WERI-Rb-1 (cell line): Measurements from ENCODE around the gene TBXAS1.

Experiments used
- DNase-seq: peaks from one replicate; pipeline ENCODE4 v3.0.0-alpha.2; 2020
- H3K27ac ChIP-seq: fragments of 250-450 bp; sonication (Bioruptor Pico); 2 replicates; pipeline ENCODE4 v1.5.1; 2020; ENCODE audit warnings: mild to moderate bottlenecking, moderate library complexity
- H3K27me3 ChIP-seq: fragments of 250-450 bp; sonication (Bioruptor Pico); 2 replicates; pipeline ENCODE4 v1.5.1; 2021; ENCODE audit warnings: mild to moderate bottlenecking, low read depth, moderate library complexity; ENCODE audit not compliant: insufficient read depth, severe bottlenecking
- H3K36me3 ChIP-seq: fragments of 250-450 bp; sonication (Bioruptor Pico); 2 replicates; pipeline ENCODE4 v1.5.1; 2020; ENCODE audit warnings: mild to moderate bottlenecking, moderate library complexity
- H3K4me3 ChIP-seq: 2 replicates; pipeline ENCODE4 v1.5.1; 2011; ENCODE audit warnings: low read depth, mild to moderate bottlenecking, control low read depth, low read length
- H3K9me3 ChIP-seq: fragments of 250-450 bp; sonication (Bioruptor Pico); 2 replicates; pipeline ENCODE4 v1.5.1; 2021; ENCODE audit warnings: mild to moderate bottlenecking, moderate library complexity; ENCODE audit not compliant: severe bottlenecking
- TF ChIP-seq, protein P1 (sequence below): IDR thresholded peaks from 2 replicates; pipeline ENCODE4 v1.5.1; 2011; ENCODE audit warnings: low read depth, mild to moderate bottlenecking, control low read depth, inconsistent platforms, low read length

The TBXAS1 gene

DNA sequence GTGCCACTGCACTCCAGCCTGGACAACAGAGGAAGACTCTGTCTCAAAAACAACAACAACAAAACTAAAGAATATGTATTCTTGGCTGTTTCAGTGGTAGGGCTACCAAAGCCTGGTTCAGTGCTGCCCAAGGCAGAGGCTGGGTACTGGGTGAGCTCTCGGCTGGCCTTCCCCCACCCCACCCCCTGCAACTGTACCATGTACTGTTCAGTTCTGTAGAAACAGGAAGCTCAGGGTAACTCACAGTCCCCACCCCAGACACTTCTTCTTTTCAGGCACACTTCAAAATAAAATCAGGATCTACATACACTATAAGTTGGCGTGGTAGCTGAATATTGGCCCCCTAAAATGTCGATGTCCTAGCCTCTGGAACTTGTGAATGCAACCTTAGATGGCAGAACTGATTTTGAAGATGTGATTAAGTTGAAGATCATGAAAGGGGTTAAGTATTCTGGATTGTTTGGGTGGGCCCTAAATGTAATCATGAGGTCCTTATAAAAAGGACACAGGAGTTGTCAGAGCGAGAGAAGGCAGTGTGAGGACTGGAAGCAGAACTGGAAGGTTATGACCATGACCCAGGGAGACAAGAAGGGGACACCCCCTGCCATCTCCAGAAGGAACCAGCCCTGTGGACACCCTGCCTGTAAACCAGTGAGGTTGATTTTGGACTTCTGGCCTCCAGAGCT lies 31.2 kb downstream of the TBXAS1 start:
- Histone ChIP-seq H3K27me3 (no peaks in the 10 kb centered on the region), H3K4me3 (no peak overlapping the region), H3K27ac (no peak overlapping the region; the same call in 1 of the 2 replicates), H3K36me3 (no peaks in the 10 kb centered on the region), H3K9me3 (peaks cover 12% of the 10 kb centered on the region)
- TF ChIP-seq, protein P1, sequence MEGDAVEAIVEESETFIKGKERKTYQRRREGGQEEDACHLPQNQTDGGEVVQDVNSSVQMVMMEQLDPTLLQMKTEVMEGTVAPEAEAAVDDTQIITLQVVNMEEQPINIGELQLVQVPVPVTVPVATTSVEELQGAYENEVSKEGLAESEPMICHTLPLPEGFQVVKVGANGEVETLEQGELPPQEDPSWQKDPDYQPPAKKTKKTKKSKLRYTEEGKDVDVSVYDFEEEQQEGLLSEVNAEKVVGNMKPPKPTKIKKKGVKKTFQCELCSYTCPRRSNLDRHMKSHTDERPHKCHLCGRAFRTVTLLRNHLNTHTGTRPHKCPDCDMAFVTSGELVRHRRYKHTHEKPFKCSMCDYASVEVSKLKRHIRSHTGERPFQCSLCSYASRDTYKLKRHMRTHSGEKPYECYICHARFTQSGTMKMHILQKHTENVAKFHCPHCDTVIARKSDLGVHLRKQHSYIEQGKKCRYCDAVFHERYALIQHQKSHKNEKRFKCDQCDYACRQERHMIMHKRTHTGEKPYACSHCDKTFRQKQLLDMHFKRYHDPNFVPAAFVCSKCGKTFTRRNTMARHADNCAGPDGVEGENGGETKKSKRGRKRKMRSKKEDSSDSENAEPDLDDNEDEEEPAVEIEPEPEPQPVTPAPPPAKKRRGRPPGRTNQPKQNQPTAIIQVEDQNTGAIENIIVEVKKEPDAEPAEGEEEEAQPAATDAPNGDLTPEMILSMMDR, result no peak
- DNase-seq, result no peak

DNA sequence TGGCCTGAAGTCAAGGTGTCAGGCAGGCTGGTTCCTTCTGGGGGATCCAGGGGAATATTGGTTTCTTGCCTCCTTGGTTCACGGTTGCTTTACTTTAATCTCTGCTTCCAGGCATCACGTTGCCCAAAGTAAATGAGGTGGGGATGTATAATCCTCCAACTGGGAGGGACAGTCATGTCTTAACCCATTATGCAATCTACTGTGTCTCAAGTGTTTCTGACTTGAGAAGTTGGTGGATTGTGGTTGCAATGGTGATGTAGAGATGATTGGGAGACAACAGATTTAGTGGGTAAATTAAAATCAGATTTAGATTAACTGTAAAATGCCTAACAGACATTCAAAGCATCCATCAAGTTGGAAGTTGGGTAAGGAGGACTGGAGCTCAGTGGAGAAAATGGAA lies 32.7 kb downstream of the TBXAS1 start:
- TF ChIP-seq, protein P1, result no peak

DNA sequence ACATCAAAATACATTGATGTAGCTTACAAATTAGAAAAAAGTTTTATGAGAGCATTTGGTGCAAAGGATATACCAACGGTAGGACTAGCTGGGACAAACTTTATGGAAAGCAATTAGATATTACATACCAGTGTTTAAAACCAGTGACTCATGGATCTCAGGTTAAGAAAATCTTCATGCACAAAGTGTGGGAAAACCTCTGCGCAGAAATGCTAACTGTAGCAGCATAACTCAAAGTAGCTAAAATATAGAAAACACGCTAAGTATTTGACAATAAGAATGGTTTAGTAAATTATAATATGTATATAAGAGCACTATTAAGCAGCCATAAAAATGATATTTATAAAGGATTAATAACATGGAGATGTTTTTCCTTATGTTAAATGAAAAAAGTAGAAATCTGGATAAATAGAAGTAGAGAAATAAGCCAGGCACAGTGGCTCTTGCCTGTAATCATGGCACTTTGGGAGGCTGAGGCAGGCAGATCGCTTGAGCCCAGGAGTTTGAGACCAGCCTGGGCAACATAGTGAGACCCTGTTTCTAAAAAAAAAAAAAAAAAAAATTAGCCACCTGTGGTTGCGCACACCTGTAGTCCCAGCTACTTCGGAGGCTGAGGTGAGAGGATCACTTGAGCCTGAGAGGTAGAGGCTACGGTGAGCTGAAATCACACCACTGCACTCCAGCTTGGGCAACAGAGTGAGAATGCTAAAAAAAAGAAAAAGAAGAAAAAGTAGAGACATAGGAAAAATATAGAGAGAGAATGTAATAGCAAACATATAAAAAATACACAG lies 37.2 kb downstream of the TBXAS1 start:
- Histone ChIP-seq H3K4me3 (no peak overlapping the region), H3K27me3 (no peaks in the 10 kb centered on the region), H3K9me3 (peaks cover 14% of the 10 kb centered on the region), H3K36me3 (no peaks in the 10 kb centered on the region), H3K27ac (no peak overlapping the region)
- no peak for DNase-seq
- TF ChIP-seq, protein P1, result no peak

More for the DNA sequence above, 32.7 kb downstream of the TBXAS1 start:
- H3K4me3 ChIP-seq, result no peak overlapping the region
- no peak overlapping the region for H3K27ac ChIP-seq
- no peak for DNase-seq
- peaks cover 12% of the 10 kb centered on the region for H3K9me3 ChIP-seq
- no peaks in the 10 kb centered on the region for H3K27me3 ChIP-seq
- no peaks in the 10 kb centered on the region for H3K36me3 ChIP-seq

DNA sequence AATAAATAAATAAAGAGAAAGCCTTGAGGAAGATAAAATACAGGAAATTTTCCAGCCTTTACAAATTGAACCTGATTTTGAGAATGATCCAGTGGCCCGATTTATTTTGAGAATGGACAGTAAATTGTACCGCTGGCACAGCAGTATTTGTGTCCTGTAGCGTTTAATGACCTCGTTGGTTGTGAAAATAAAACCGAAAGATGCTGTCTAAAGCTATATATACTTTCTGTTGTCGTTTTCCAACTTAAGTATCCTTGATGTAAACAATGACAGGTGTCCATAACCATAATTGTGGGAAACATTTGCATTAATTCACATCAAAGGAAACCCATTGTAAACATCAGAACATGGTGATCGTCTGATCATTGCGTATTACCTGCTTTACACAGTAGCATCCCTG lies 38.8 kb downstream of the TBXAS1 start:
- H3K27ac ChIP-seq, result no peak overlapping the region
- no peaks in the 10 kb centered on the region for H3K27me3 ChIP-seq
- no peak overlapping the region for H3K4me3 ChIP-seq
- no peaks in the 10 kb centered on the region for H3K36me3 ChIP-seq
- H3K9me3 ChIP-seq, result peaks cover 14% of the 10 kb centered on the region
- TF ChIP-seq, protein P1, result no peak
- no peak for DNase-seq

DNA sequence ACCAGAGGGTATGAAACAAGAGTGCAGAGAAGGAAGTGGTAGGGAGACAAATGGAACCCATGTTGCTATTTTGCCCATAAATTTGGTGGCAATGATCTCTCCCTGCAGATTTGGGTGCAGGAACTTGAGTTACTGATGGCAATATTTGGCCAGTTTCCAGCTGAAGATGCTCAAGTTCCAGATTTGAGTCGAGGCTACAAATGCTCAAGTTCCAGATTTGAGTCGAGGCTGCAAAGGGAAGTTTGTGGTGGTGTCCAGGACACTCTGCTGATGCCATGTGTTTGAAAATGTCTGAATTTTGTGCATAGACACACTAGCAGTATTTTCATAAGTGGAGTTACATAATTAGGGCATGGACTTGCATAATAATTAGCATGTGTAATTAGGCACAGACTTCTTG lies 40.8 kb downstream of the TBXAS1 start:
- TF ChIP-seq, protein P1, result no peak
- no peaks in the 10 kb centered on the region for H3K27me3 ChIP-seq
- H3K9me3 ChIP-seq, result peaks cover 2% of the 10 kb centered on the region
- H3K27ac ChIP-seq, result peak overlapping the region; percentile 84
- no peaks in the 10 kb centered on the region for H3K36me3 ChIP-seq
- DNase-seq, result no peak
- no peak overlapping the region for H3K4me3 ChIP-seq
